ENCODE data around the gene GSTK1. TPM values are rescaled to one million over a fixed set of nuclear protein-coding genes. Genes with fewer than 3 reads are reported as not detected.
"Not testable (repeated sequence)": the region's sequence is repeated elsewhere in the genome, so short reads cannot be mapped to it uniquely, and the experiment has no call there.

The GSTK1 gene
- polyA plus RNA-seq, 1 of the 3 experiments (the other 2 are of a cell fraction), result 299 TPM

GRCh38 chr7:143261901-143262300 lies 1.3 kb upstream of the GSTK1 start:
- Histone ChIP-seq H3K9ac (no peak overlapping the region), H3F3A (replicated peaks; ENCODE audit: insufficient read depth) (no peaks in the 10 kb centered on the region), H4K20me1 (ENCODE audit: insufficient read depth) (no peaks in the 10 kb centered on the region), H3K9me3 (no peaks in the 10 kb centered on the region), H3K4me2 (no peak overlapping the region), H3K4me3 (ENCODE audit: low read depth in 2 of 2, low read length in 1 of 2) (no peak overlapping the region), H3K36me3 (replicated peaks in 1 of 2; ENCODE audit: control insufficient read depth in 1 of 2, insufficient read depth in 2 of 2, low read length in 1 of 2) (peaks cover 14 to 16% of the 10 kb centered on the region in 2 experiments), H2AFZ (ENCODE audit: low read depth) (no peak overlapping the region), H3K79me2 (ENCODE audit: insufficient read depth) (peaks cover 23% of the 10 kb centered on the region), H3K9me2 (no peaks in the 10 kb centered on the region), H3K27ac (ENCODE audit: low read depth in 2 of 2, low read length in 1 of 2) (no peak overlapping the region), H3K27me3 (ENCODE audit: insufficient read depth) (no peaks in the 10 kb centered on the region), H3K4me1 (ENCODE audit: control insufficient read depth in 1 of 2, insufficient read depth in 2 of 2, low read depth in 1 of 2, low read length in 1 of 2) (peaks cover 7 to 12% of the 10 kb centered on the region in 2 experiments; a peak in 2 of 4 replicates)
- POLR2A ChIA-PET, result no interaction called here
- CTCF ChIA-PET, result interaction anchor here (1.0 to 3.9 kb wide), 5 partner anchors 22 to 118 kb away, joined by 3 to 16 read pairs (median 4); no protein-coding TSS in a partner anchor
- no peak for TF ChIP-seq FOSL2 (IDR thresholded peaks at IDR 0.05; ENCODE audit: borderline replicate concordance, low read depth)
- no peak for TF ChIP-seq ELF1 (IDR thresholded peaks at IDR 0.05)
- no peak for TF ChIP-seq TCF12 (IDR thresholded peaks at IDR 0.05)
- no peak for TF ChIP-seq EP300 (IDR thresholded peaks at IDR 0.05; ENCODE audit: borderline replicate concordance in 1 of 2, low read depth in 1 of 2, low read length in 1 of 2)
- no peak for TF ChIP-seq USF1 (IDR thresholded peaks at IDR 0.05; ENCODE audit: borderline replicate concordance, low read depth)
- no peak for TF ChIP-seq MAX (IDR thresholded peaks at IDR 0.05; ENCODE audit: low read depth)
- WGBS (ENCODE audit: low lambda C conversion rate), result 76% methylated on average over 1 of the region's 1 CpG
- no peak for DNase-seq

GRCh38 chr7:143264196-143264568 lies 941 bp downstream of the GSTK1 start:
- Histone ChIP-seq H3K9ac (peak overlapping the region; percentile 72), H2AFZ (ENCODE audit: low read depth) (peak overlapping the region; percentile 95; the same call in 1 of the 2 replicates), H3K79me2 (ENCODE audit: insufficient read depth) (peaks cover 23% of the 10 kb centered on the region), H3K4me1 (ENCODE audit: control insufficient read depth in 1 of 2, insufficient read depth in 2 of 2, low read depth in 1 of 2, low read length in 1 of 2) (peaks cover 7 to 12% of the 10 kb centered on the region in 2 experiments; a peak in 2 of 4 replicates), H3K4me2 (peak overlapping the region; percentile 91), H3K4me3 (ENCODE audit: low read depth in 2 of 2, low read length in 1 of 2) (peak overlapping the region; percentile 76 to 96), H3K36me3 (replicated peaks in 1 of 2; ENCODE audit: control insufficient read depth in 1 of 2, insufficient read depth in 2 of 2, low read length in 1 of 2) (peaks cover 37% of the 10 kb centered on the region in 2 experiments)
- not testable (repeated sequence) for DNase-seq; H3K9me3 ChIP-seq; H3K27me3 ChIP-seq (ENCODE audit: insufficient read depth); H3K9me2 ChIP-seq; H3K27ac ChIP-seq (ENCODE audit: low read depth in 2 of 2, low read length in 1 of 2); H4K20me1 ChIP-seq (ENCODE audit: insufficient read depth); H3F3A ChIP-seq (replicated peaks; ENCODE audit: insufficient read depth)
- ChIA-PET CTCF (interaction anchor here (1.1 to 3.9 kb wide), 12 partner anchors 15 to 153 kb away, joined by 3 to 17 read pairs (median 6); partner anchors contain the start of gene CASP2), POLR2A (interaction anchor here (0.5 to 1.6 kb wide), 2 partner anchors 7 to 24 kb away, joined by 4 to 13 read pairs; partner anchors contain the start of gene CASP2)
- 81% methylated on average over 15 of the region's 15 CpGs for WGBS (ENCODE audit: low lambda C conversion rate)

- H3K4me2 ChIP-seq, result peak overlapping the region; percentile 91; the same call in 1 of the 2 replicates
- TF ChIP-seq CTCF (IDR thresholded peaks at IDR 0.05) (no peak), JUND (IDR thresholded peaks at IDR 0.05) (no peak), FOXJ3 (CRISPR knock-in tag; IDR thresholded peaks at IDR 0.05) (no peak), YY1 (IDR thresholded peaks at IDR 0.05; ENCODE audit: low read depth) (no peak), MEF2A (IDR thresholded peaks at IDR 0.05; ENCODE audit: borderline replicate concordance, low read depth) (no peak), FOSL2 (IDR thresholded peaks at IDR 0.05; ENCODE audit: borderline replicate concordance, low read depth) (no peak), USF1 (IDR thresholded peaks at IDR 0.05; ENCODE audit: borderline replicate concordance, low read depth) (no peak), GABPA (IDR thresholded peaks at IDR 0.05; ENCODE audit: low read depth) (no peak), SIN3A (IDR thresholded peaks at IDR 0.05; ENCODE audit: borderline replicate concordance, low read depth, low read length) (no peak), MAX (IDR thresholded peaks at IDR 0.05; ENCODE audit: low read depth) (no peak), RFX5 (IDR thresholded peaks at IDR 0.05; ENCODE audit: low read length) (no peak), RCOR1 (IDR thresholded peaks at IDR 0.05; ENCODE audit: low read length) (no peak), PBX3 (IDR thresholded peaks at IDR 0.05) (no peak)
Measured at GRCh38 chr7:143265017-143265693, 1.9 kb downstream of the GSTK1 start.

More at GRCh38 chr7:143265017-143265693, 1.9 kb downstream of the GSTK1 start:
- no peaks in the 10 kb centered on the region for H3F3A ChIP-seq (replicated peaks; ENCODE audit: insufficient read depth)
- no peaks in the 10 kb centered on the region for H3K9me3 ChIP-seq
- ChIA-PET POLR2A (no interaction called here), CTCF (interaction anchor here (1.1 to 3.9 kb wide), 6 partner anchors 22 to 152 kb away, joined by 3 to 17 read pairs (median 12); partner anchors contain the start of gene CASP2)
- H3K4me1 ChIP-seq (ENCODE audit: control insufficient read depth in 1 of 2, insufficient read depth in 2 of 2, low read depth in 1 of 2, low read length in 1 of 2), result peaks cover 7 to 12% of the 10 kb centered on the region in 2 experiments; a peak in 2 of 4 replicates
- no peak for DNase-seq
- no peak overlapping the region for H3K4me3 ChIP-seq (ENCODE audit: low read depth in 2 of 2, low read length in 1 of 2)
- no peak overlapping the region for H2AFZ ChIP-seq (ENCODE audit: low read depth)
- no peaks in the 10 kb centered on the region for H3K9me2 ChIP-seq
- 96% methylated on average over 15 of the region's 15 CpGs for WGBS (ENCODE audit: low lambda C conversion rate)
- H3K27ac ChIP-seq (ENCODE audit: low read depth in 2 of 2, low read length in 1 of 2), result no peak overlapping the region
- H3K9ac ChIP-seq, result no peak overlapping the region
- peaks cover 38 to 45% of the 10 kb centered on the region in 2 experiments for H3K36me3 ChIP-seq (replicated peaks in 1 of 2; ENCODE audit: control insufficient read depth in 1 of 2, insufficient read depth in 2 of 2, low read length in 1 of 2)
- no peaks in the 10 kb centered on the region for H3K27me3 ChIP-seq (ENCODE audit: insufficient read depth)
- no peaks in the 10 kb centered on the region for H4K20me1 ChIP-seq (ENCODE audit: insufficient read depth)
- peaks cover 23% of the 10 kb centered on the region for H3K79me2 ChIP-seq (ENCODE audit: insufficient read depth)
